GM21526 (cell line): Measurements from ENCODE around the gene GOLGA6L2.
"Not testable (repeated sequence)": the region's sequence is repeated elsewhere in the genome, so short reads cannot be mapped to it uniquely, and the experiment has no call there.

ENCODE experiments used
- ATAC-seq: cut with Tn5 transposase; IDR thresholded peaks from one replicate; pipeline ENCODE4 v1.9.1; 2021; ENCODE audit warnings: moderate library complexity; ENCODE audit not compliant: unreplicated experiment, low FRiP score

The GOLGA6L2 gene

DNA sequence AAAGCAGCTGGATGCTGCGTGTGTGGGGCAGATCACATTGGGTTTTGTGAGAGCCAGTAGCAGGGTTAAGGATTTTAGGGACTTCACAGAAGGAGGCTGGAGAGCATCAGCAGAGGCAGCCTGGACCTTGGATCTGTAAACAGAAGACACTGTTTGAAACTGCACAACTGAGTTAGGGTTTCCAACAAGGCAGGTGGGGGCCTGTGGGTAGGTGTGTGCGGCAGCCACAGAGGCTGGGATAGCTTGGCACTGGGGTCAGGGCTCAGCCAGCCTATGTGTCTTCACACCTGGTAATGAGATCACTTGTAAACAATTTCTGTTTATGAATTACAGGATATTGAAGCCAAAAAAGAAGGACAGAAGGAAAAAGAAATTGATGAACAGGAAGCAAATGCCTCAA is 12.3 kb downstream of the GOLGA6L2 start:
- ATAC-seq: not testable (repeated sequence)

DNA sequence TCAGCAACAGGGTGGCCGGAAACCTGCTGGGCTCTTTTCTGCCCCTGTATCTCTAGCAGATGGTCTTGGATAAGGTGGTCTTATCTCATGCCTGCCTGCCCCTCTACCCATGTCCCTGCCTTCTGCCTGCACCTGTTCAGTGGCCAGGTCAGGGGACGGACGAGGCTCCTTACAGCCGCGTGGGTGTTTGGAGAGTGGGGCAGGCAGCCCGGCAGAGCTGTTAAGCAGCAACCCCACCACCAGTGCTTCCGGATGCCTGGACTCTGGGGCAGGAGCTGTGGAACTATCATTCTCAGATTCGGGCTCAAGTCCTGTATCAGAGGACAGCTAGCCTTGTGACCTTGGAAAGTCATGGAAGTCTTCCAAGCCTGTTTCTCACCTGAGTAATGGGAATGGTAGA is 21.7 kb downstream of the GOLGA6L2 start:
- not testable (repeated sequence) for ATAC-seq

DNA sequence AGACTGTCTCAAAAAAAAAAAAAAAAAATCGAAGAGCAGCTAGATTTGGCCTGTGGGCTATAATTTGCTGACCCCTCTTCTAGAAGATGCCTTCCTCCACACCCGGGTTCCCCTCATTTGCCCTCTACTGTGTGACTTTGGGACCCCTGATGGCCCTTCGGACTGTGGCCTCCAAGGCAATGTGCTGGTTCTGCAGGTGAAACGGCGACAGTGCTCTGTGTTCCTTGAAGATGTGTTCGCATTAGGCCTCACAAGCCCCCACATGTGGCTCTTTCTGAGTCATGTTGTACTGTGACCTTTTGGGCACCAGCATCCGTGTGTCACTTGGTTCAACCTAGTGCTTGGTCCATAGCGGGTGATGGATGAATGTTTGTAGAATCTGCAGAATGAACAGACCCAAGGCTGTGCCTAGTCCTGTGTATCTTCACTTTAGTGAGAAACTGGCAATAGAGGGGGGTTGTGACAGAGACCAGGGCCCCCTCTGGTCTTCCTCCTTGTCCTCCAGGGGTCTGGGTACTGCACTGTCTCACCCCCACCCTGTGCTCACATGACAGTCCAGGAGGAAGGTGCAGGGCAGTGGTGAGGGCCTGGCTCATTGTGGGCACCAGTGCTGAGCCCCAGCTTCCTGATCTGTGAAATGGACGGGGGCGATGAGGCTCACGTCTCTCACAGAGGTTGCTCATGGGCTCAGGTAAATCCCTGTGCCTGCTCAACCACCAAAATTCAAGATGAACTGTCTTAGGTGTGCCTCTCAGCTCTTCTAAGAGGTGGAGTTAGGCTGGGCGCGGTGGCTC is 22.7 kb downstream of the GOLGA6L2 start:
- no peak for ATAC-seq

DNA sequence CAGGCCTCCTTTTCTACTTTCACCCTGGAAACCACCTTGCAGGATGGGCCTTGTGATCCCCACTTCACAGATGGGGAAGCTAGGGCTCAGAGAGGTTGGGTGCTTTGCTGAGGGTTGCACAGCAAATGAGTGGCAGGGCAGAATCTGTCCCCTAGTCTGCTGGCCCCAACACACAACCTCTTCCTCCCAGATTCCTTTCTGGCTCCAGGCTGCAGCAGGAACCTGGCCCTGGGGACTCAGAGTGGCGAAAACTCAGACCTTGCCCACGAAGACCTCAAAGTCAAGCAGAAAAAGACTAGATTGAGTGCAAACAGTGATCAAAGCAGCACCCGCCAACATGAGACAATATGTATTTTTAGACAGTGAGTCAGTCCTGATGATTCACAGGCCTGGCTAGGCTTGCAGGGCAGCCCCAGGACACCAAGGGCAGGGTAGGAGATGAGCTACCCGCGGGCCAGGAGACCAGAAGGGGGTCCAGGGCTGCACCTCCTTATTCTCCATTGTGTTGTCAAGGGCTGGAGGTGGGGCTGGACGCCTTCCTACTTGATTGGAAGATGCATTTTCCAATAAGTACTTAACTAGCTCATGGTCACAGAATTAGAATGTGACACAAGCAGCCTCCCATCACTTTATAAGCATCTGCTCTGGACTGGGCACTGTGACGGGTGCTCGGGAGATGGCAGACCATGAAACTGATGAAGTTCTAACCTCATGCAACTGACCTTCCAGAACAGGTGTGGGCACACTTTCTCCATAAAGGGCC is 23.9 kb downstream of the GOLGA6L2 start:
- no peak for ATAC-seq

DNA sequence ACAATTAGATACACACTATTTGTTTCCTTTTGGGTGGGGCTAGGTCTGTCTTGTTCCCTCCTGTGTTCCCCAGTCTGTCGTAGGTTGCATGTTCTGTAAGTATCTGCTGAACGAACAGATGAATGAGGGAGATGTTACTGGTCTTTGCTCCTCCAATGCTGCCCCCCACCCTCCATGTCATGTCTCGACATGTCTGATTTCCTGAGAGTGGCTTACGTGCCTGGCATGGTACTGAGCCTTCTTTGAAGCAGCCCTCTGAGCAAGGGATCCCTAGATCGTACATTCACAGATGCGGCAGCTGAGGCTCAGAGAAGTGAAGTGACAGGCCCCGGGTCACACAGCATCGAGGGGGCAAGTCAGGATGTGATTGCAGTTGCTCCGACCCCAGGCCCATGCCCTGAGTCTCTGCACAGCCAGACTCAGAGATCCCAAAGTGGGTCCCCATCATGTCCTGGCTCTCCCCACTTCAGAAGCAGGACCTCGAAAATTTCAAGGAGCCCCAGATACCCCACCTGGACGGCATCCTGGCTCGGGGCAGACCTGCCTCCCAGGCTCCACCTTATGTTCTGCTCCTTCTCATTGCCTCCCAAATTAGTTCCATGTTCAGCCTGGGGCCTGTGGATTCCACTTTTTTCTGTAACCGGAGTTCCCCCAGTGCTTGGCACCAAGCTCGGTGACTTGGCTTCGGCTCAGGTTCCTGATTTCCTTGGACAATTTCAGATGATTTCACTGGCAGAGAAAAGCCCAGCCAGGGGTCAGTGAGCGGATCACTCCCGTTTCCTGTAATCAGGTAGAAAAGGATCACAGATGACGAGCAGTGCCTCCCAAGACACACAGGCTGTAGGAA is 24.7 kb downstream of the GOLGA6L2 start:
- ATAC-seq: no peak

DNA sequence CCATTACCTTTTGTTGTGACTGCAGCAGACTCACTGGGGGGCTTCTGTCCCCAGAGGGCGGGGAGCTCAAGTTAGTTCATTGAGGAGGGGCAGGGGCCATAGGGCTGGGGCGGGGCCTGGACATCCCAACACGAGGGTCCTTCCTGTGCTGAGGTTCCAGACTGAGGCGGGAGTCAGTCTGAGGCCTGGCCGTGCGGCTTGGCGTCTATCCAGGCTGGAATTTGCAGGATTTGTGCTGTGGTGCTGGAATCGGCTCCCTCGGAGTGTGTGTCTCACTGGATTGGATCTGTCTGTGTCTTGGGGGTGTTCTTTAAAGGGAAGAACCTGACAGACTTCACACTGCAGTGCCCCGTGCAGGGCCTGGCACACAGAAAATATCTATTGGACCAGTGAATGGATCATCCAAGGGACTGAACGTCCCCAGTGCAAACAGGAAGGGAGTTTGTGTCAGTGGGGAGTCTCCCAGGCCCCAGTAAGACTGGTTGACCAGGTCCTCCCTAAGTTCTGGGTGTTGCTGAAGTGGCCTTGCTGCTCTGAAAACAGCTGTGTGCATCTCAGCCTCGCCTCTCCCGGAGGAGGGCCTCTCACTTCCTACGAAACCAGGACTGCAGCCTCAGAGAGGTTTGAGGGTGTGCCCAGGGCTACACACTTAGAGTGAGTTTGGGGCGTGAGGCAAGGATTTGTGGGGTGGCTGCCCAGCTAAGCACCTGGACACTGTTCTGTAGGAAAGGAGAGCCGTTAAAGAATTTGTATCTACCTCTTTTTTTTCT is 26.1 kb downstream of the GOLGA6L2 start:
- ATAC-seq: no peak

DNA sequence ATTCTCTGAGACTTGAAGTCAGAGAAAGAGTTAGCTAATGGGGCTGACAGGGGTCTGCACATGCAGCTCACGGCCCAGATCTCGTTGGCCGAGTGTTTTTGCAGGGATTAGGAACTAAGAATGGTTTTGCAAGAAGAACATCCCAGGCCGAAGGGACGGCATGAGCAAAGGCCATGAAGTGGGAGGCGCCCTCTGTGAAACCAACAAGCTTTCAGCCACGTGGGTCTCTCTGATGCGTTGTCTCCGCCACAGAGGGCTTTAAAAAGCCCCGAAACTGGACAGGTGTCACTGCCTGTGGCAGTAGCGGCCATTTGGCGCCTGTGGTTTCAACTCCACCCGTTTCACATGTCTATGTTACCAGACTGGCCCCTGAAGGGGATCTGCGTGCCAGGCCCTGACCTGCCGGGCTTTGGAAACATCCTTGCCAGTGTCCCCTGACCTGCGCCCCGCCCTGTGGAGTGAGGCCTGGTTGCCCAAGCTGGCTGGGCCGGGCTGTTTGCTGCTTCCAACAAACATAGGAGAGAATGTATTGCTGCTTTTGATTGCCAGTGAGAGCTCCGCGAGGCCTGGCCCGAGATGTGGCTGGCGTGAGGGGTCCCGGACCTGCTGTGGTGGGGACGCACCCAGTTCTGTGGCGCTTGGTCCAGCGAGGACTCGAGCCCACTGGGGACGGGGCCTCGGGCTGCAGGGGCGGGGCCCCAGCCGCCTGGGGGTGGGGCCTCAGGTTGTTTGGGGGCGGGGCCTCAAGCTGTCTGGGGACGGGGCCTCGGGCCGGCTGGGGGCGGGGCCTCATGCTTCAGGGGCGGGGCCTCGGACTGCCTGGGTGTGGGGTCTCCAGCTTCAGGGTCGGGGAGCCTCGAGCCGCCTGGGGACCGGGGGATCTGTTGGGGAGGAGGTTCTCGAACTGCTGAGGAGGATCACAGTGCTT is 30.4 kb downstream of the GOLGA6L2 start:
- ATAC-seq: peak; percentile 59

DNA sequence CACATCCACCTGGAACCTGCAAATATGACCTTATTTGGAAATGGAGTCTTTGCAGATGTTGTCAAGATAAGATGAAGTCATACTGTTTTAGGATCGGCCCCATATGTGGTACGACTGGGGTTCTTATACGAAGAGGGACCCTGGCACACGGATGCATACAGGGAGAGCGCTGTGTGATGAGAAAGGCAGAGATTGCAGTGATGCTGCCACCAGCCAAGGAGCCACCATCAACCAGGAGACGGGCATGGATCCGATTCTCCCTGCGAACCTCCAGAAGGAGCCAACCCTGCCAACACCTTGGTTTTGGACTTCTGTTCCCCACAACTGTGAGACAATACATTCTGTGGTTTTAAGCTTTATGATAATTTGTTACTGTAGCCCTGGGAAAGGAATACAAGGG is 31.2 kb downstream of the GOLGA6L2 start:
- ATAC-seq: not testable (repeated sequence)

DNA sequence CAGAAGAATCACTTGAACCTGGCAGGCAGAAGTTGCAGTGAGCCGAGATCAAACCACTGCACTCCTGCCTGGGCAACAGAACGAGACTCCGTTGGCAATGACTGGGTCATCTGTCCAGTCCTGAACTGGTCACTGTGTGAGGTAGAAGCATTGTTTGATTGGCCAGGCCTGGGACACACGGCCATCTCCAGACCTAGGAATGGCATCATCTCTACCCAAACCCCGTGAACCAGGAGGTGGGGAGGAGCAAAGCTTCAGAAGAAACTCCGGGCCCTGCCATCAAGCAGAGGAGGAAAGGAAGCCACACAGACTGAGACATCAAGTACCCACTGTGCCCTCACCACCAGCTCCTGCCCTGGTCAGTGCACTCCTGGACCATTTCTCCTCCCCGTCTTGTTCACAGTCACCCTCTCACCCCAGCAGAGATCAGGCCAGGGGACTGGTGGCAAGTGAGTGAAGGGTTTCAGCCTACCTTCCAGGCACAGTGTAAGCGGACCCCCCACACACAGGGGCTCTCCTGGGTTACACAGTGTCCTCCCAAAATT is 31.6 kb downstream of the GOLGA6L2 start:
- ATAC-seq: no peak

DNA sequence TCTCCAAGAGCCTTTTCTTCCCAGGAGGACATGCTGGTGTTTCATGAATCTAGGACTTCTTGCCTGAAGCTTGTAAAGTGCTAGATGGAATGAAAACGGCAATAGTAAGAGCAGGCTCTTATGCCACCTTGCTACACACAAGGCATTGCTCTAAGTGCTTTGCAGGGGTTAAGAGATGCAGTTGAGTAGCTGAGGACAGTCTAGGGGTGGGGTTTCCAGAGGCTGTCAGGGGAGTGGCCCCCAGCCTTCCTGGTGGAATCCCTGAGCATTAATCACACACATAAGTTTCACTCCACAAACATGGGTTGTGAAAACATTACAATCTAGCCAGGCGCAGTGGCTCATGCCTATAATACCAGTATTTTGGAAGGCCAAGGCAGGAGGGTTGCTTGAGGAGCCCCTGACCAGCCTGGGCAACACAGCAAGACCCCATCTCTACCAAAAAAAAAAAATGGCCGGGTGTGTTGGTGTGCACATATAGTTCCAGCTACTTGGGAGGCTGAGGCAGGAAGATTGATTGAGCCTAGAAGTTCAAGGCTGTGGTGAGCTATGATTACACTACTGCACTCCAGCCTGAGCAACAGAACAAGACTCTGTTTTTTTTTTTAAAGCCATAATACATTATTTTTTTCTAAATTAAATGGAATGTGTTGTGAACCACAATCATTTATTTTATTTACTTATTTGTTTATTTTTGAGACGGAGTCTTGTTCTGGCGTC is 34.0 kb downstream of the GOLGA6L2 start:
- ATAC-seq: not testable (repeated sequence)

DNA sequence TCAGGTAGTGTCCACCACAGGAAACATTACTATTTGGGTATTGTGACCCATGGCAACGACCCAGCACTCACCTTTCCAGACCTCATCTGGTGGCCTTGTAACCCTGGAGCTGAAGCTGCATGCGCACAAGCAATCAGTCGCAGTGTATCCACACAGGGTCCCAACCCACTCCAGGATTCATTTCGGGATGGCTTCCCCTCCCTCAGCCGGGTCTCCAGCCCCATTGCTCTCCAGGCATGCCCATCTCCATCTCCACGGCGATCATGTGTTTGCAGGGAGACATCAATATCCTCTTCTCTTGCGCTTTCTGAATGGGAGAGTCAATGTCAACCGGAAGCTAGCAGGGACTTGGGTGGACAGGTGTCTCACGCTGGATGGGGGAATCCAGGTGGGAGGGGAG is 35.2 kb downstream of the GOLGA6L2 start:
- ATAC-seq: no peak

DNA sequence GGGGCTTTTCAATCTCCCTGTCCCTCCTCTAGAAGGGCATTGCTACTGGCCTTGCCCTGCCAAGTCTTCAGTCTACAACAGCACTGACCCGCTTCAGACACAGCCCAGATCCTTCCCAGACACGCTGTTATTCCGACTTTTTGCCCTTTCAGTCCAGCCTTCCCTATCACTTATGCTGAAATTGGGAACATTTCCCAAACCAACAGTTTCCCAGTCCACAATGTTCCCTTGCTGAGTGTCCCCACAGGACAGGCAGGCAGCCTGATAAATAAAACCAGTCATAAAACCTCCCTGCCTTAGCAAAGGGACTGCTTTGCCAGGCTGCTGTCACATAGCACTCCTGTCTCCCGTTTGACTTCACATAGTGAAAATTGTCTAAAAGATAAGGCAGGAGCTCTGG is 43.5 kb downstream of the GOLGA6L2 start:
- no peak for ATAC-seq

DNA sequence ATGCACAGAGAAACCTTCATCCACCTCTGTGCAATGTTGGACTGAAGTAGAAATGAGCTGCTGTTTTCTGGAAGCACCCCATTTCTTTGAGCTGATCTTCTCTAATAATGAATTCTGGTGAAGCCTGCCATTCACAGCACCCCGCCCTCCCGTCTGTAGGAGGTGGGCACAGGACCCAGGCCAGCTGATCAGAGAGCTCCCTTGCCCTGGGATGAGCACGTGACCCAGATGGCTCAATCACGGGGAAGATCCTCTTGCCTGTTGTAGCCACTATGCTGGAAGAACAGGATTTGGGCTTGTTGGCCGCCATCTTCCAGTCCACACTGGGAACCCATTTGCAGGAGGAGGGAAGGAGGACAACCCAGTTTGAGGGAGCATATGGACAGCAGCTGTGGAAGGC is 44.5 kb downstream of the GOLGA6L2 start:
- no peak for ATAC-seq

DNA sequence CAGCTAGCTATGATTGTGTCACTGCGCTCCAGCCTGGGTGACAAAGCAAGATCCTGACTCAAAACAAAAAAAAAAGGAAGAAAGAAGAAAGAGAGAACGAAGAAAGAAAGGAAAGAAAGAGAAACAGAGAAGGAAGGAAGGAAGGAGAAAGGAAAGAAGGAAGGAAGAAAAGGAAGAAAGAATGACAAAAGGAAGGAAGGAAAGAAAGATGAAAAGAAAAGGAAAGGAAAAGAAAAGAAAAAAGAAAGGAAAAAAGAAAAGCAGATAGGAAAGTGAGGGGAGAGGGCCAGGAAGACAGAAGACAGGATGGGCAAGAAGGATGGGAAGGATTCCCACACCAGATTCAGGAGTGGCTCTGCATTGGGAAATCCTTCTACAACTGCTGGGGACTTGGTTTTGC is 44.9 kb downstream of the GOLGA6L2 start:
- ATAC-seq: no peak

DNA sequence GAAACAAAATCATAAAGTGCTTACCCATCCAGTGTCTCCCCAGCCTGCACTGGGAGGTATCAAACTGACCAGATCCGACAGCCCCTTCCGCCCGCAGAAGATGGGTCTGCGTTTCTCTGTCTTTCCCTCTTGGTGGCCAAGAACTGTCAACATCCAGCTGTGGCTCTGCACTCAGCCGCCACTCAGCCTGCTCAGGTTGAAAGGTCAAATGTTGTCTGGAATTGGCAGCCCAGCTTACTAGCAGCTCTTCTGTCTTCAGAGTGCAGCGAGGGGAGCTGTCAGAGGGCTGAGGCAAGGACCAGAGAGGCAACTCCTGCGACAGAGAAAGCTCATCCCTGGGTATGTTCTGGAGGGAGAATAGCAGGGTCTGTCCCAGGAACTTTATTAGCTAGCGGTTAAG is 45.4 kb downstream of the GOLGA6L2 start:
- no peak for ATAC-seq

DNA sequence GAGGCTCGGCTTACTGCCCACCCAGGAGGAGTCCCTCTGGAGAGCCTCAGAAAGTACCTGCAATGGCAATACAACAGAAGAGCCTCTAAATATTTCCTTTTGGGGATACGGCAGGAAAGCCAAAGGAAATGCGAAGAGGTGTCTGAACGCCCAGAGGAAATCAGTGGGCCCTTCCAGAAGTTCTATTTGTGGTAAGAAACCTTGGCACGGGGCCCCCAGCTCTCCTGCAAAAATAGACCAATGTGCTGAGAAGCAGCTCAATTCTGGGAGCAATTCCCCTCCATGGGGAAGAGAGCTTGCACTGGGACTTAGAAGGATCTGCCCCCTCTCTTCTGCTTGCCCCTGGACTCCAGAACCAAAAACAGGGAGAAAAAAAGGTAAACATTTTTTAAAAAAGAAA is 47.8 kb downstream of the GOLGA6L2 start:
- ATAC-seq: not testable (repeated sequence)

DNA sequence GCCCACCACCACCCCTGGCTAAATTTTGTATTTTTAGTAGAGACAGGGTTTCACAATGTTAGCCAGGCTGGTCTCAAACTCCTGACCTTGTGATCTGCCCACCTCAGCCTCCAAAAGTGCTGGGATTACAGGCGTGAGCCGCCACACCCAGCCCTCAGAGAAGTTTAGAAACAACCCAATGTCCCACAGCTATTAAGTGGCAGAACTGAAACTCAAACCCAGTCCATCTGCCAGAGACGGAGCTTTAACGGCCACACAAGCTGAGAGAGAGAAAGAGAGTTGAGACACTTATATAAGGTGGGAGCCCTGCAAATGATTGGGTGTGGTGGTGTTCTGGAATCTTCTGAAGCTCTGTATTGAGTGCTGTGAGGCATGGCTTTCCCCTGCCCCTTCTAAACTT is 48.7 kb downstream of the GOLGA6L2 start:
- not testable (repeated sequence) for ATAC-seq

DNA sequence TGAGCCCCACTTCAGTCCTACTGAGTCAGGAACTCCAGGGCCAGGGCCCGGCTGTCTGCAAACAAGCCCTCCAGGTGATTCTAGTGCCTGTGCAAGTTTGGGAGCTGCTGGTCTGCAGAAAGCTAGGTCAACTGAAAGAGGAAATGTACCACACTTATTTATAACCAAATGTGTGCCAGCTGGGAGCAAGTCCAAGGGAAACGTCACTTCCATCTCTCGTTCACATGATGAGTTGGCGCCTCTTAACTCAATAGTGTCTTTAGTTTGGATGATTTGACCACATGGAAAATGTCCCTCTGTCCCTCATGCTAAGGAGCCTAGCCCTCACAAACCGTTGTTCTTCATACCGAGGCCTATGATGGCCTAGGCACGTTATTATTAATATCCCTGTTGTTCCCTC is 49.3 kb downstream of the GOLGA6L2 start:
- no peak for ATAC-seq
